Naive thymus-derived CD8-positive, alpha-beta T cell (primary cell): ENCODE data around the gene UST. TPM values are rescaled to one million over a fixed set of nuclear protein-coding genes. Genes with fewer than 3 reads are reported as not detected.

ENCODE experiments used
- ATAC-seq, 2 donors: fragments of 150-1000 bp; cut with Tn5 transposase in 1 of 2; sonication (Bioruptor Pico), chemical (Tn5 transposase) in 1 of 2; 1 replicate in 1 of 2; 2 replicates in 1 of 2; pipeline ENCODE4 v1.10.0; 2021; ENCODE audit warnings: mild to moderate bottlenecking in 2 of 2, moderate library complexity in 2 of 2
- POLR2A ChIA-PET: fragments of 350-600 bp; sonication (Branson Sonifier 250); formaldehyde crosslinking; loops from one replicate; lab custom pipeline; 2021; ENCODE audit warnings: antibody characterized with exemption; lab: Charles Lee
- DNase-seq, 10 donors: peaks; one replicate each; pipeline versions ENCODE4 v3.0.0 to v3.0.0-alpha.2; 2020 to 2022
- H3K27ac Mint-ChIP-seq, 10 donors: one replicate each; pipeline ENCODE4 v1.8.0; 2020 to 2022; ENCODE audit warnings: mild to moderate bottlenecking in 10 of 10, mixed read lengths in 10 of 10, moderate library complexity in 4 of 10, inconsistent platforms in 1 of 10
- H3K27me3 Mint-ChIP-seq, 5 donors: one replicate each; pipeline ENCODE4 v1.8.0; 2021 to 2022; ENCODE audit warnings: mixed read lengths in 5 of 5
- H3K36me3 Mint-ChIP-seq, 3 donors: one replicate each; pipeline ENCODE4 v1.8.0; 2020 to 2022; ENCODE audit warnings: mixed read lengths in 3 of 3, mild to moderate bottlenecking in 2 of 3, inconsistent platforms in 1 of 3
- H3K4me1 Mint-ChIP-seq, 4 donors: one replicate each; pipeline ENCODE4 v1.8.0; 2021 to 2022; ENCODE audit warnings: mixed read lengths in 4 of 4
- H3K4me3 Mint-ChIP-seq, 10 donors: one replicate each; pipeline ENCODE4 v1.8.0; 2020 to 2022; ENCODE audit warnings: mild to moderate bottlenecking in 10 of 10, mixed read lengths in 10 of 10, moderate library complexity in 6 of 10, inconsistent platforms in 1 of 10
- H3K9me3 Mint-ChIP-seq, 9 donors: one replicate each; pipeline ENCODE4 v1.8.0; 2020 to 2022; ENCODE audit warnings: mixed read lengths in 9 of 9, mild to moderate bottlenecking in 3 of 9, inconsistent platforms in 1 of 9, moderate library complexity in 1 of 9
- polyA plus RNA-seq, 3 donors: library from polyadenylated mRNA; unstranded; fragments of 300-500 nt; fragmentation: Illumina TruSeq; gene quantifications; one replicate each; pipeline ENCODE4 v1.2.3, GENCODE V29; 2021
- total RNA-seq, 8 experiments: library from RNA in 2 of 8; stranded (reverse) in 2 of 8; gene quantifications; one replicate each; pipeline ENCODE4 v1.2.3 and lab custom pipeline; 2021 to 2026

The UST gene
- total and polyA plus RNA-seq, 5 experiments from 2014 or later: 0.08 to 1.4 (median 0.47) TPM

DNA sequence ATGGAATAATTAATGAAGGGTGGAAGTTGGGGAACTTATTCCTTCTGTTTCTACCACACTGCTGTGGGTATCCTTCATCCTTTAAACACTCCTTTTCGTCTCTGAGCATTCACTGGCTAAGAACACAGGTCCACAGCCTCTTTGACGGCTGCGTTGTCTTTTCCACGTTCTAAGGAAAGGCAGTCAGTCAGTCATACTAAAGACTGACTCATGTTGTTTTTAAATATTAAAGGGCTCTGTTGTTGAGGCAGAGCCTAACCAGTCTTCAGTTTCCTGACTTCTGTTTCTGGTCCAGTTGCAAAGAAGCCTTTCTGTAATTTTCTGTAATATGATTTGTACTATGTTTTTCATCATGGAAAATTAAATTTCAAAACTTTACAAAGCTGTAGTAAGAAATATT is 48.0 kb downstream of the UST start:
- H3K27ac Mint-ChIP-seq: no peak overlapping the region
- ATAC-seq (no peak), DNase-seq (no peak)
- H3K4me3 Mint-ChIP-seq: no peak overlapping the region
- peaks cover 0 to 13% (median 3%) of the 10 kb centered on the region in 9 donors for H3K9me3 Mint-ChIP-seq
- POLR2A ChIA-PET: no interaction called here
- peaks cover 0 to 4% (median 1%) of the 10 kb centered on the region in 4 donors for H3K4me1 Mint-ChIP-seq
- peaks cover 0 to 5% (median 0%) of the 10 kb centered on the region in 3 donors for H3K36me3 Mint-ChIP-seq
- H3K27me3 Mint-ChIP-seq: peaks cover 2 to 19% (median 9%) of the 10 kb centered on the region in 5 donors

DNA sequence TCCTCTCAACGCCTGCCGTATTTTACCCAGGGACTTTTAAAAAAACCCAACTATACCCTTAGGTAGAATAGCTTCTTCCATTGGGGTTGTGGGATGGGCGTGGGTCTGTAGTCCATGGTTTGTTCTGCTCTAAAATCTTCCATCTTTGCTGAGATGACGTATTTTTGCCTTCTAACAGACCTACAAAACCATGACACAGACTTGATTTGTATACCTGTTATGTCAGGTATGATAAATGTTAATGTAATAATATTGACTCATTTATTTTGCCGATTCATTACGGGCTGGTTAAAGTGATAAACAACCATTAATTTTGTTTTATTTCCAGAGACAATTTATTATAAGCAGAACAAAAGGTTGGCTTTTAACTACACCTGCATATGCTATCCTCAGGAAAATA is 48.7 kb downstream of the UST start:
- POLR2A ChIA-PET: no interaction called here
- Mint-ChIP-seq H3K36me3 (peaks cover 0 to 5% (median 0%) of the 10 kb centered on the region in 3 donors), H3K27me3 (peaks cover 0 to 15% (median 8%) of the 10 kb centered on the region in 5 donors), H3K4me1 (peaks cover 0 to 11% (median 0%) of the 10 kb centered on the region in 4 donors), H3K9me3 (peaks cover 0 to 13% (median 3%) of the 10 kb centered on the region in 9 donors), H3K4me3 (no peak overlapping the region), H3K27ac (no peak overlapping the region)
- no peak for DNase-seq
- no peak for ATAC-seq

DNA sequence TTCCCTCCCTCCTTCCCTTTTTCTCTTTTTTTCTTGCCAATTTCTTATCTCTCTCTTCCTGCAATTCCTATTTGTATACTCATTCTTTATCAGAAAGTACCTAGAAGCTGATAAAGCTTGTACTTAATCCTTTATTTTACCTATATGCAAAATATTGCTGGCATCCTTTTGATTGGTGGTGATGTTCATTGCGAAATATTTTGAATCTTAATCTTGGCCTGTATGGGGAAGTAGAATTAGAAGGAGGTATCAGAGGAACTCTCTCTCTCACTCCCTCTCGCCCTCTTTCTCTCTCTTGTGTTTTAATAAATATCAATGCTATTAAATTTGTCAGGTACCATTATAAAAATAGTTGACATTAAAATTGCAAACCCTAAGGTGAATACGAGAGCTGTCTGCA is 52.8 kb downstream of the UST start:
- Mint-ChIP-seq H3K9me3 (no peaks in the 10 kb centered on the region), H3K4me1 (peaks cover 0 to 14% (median 1%) of the 10 kb centered on the region in 4 donors), H3K36me3 (no peaks in the 10 kb centered on the region), H3K27ac (no peak overlapping the region), H3K27me3 (peaks cover 0 to 19% (median 5%) of the 10 kb centered on the region in 5 donors), H3K4me3 (no peak overlapping the region)
- ATAC-seq (no peak), DNase-seq (no peak)
- POLR2A ChIA-PET: no interaction called here

- no peak overlapping the region for H3K27ac Mint-ChIP-seq
- no peak for ATAC-seq
- H3K4me3 Mint-ChIP-seq: no peak overlapping the region
- H3K36me3 Mint-ChIP-seq: no peaks in the 10 kb centered on the region
- H3K9me3 Mint-ChIP-seq: no peaks in the 10 kb centered on the region
- H3K4me1 Mint-ChIP-seq: peaks cover 0 to 16% (median 1%) of the 10 kb centered on the region in 4 donors
- DNase-seq: no peak
- POLR2A ChIA-PET: interaction anchor here (0.7 to 0.9 kb wide), 2 partner anchors 13 to 40 kb away, joined by 3 to 4 read pairs; no protein-coding TSS in a partner anchor
- H3K27me3 Mint-ChIP-seq: peaks cover 0 to 19% (median 5%) of the 10 kb centered on the region in 5 donors
These were observed 53.7 kb downstream of the UST start for GRCh38 chr6:148800536-148800935.

DNA sequence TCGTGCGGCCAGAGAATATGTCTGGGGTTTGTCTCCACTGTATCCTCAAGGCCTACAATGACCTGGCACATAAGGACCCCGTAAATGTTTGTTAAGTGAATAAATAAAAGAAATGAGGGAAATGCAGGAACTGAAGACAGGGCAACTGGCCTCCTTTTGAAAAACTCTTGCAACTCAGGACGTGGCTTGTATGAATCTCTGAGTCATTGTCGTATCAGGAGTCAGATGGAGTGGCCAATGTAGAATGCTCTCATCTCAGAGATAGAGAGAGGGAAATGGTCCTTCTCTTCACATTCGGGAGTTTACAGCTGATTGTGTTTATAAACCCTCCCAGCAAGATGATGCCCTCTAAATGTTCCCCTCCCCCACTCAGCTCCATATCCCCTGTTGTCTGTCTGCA is 57.1 kb downstream of the UST start:
- Mint-ChIP-seq H3K4me3 (no peak overlapping the region), H3K27ac (no peak overlapping the region), H3K9me3 (no peaks in the 10 kb centered on the region), H3K27me3 (peaks cover 0 to 7% (median 0%) of the 10 kb centered on the region in 5 donors), H3K36me3 (no peaks in the 10 kb centered on the region), H3K4me1 (peaks cover 0 to 23% (median 1%) of the 10 kb centered on the region in 4 donors)
- ATAC-seq (no peak), DNase-seq (no peak)
- POLR2A ChIA-PET: no interaction called here

- H3K4me1 Mint-ChIP-seq: peaks cover 0 to 13% (median 1%) of the 10 kb centered on the region in 4 donors
- no peak for DNase-seq
- POLR2A ChIA-PET: no interaction called here
These were observed 58.9 kb downstream of the UST start for GRCh38 chr6:148805777-148806176.

GRCh38 chr6:148807784-148808183 is 61.0 kb downstream of the UST start:
- DNase-seq: no peak
- H3K9me3 Mint-ChIP-seq: peaks cover 0 to 2% (median 0%) of the 10 kb centered on the region in 9 donors
- peaks cover 0 to 3% (median 0%) of the 10 kb centered on the region in 3 donors for H3K36me3 Mint-ChIP-seq
- H3K27ac Mint-ChIP-seq: peak overlapping the region in 1 of 10 donors; percentile 56
- ATAC-seq: no peak
- peaks cover 0 to 9% (median 1%) of the 10 kb centered on the region in 4 donors for H3K4me1 Mint-ChIP-seq
- H3K4me3 Mint-ChIP-seq: no peak overlapping the region
- POLR2A ChIA-PET: no interaction called here
- peaks cover 0 to 7% (median 0%) of the 10 kb centered on the region in 5 donors for H3K27me3 Mint-ChIP-seq

More at GRCh38 chr6:148805777-148806176, 58.9 kb downstream of the UST start:
- Mint-ChIP-seq H3K4me3 (no peak overlapping the region), H3K36me3 (no peaks in the 10 kb centered on the region), H3K27ac (no peak overlapping the region), H3K9me3 (no peaks in the 10 kb centered on the region), H3K27me3 (peaks cover 0 to 7% (median 0%) of the 10 kb centered on the region in 5 donors)
- ATAC-seq: no peak

DNA sequence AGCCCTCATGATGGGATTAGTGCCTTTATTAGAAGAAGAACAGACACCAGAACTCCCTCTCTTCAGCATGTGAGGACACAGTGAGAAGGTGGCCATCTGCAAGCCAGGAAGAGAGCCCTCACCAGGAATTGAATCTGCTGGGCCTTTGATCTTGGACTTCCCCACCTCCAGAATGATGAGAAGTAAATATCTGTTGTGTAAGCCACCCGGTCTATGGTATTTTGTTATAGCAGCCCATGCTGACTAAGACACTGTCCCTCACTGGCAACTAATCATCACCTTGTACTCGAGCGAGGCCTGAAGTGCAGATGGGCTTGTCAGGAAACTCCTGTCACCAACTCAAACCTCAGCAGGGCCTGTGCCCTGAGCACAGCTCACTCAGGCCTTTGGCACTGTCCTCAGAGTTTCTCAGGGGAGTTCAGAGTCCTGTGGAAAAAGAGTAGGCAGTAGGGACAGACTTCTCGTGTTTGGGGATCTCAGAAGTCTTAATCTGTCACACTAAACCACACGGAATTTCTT is 62.0 kb downstream of the UST start:
- peaks cover 0 to 3% (median 0%) of the 10 kb centered on the region in 3 donors for H3K36me3 Mint-ChIP-seq
- peaks cover 0 to 3% (median 0%) of the 10 kb centered on the region in 5 donors for H3K27me3 Mint-ChIP-seq
- peaks cover 0 to 2% (median 0%) of the 10 kb centered on the region in 9 donors for H3K9me3 Mint-ChIP-seq
- H3K27ac Mint-ChIP-seq: peak overlapping the region in 1 of 10 donors; percentile 20
- H3K4me1 Mint-ChIP-seq: peaks cover 0 to 9% (median 0%) of the 10 kb centered on the region in 4 donors
- no peak overlapping the region for H3K4me3 Mint-ChIP-seq
- ATAC-seq (no peak), DNase-seq (no peak)
- POLR2A ChIA-PET: no interaction called here

DNA sequence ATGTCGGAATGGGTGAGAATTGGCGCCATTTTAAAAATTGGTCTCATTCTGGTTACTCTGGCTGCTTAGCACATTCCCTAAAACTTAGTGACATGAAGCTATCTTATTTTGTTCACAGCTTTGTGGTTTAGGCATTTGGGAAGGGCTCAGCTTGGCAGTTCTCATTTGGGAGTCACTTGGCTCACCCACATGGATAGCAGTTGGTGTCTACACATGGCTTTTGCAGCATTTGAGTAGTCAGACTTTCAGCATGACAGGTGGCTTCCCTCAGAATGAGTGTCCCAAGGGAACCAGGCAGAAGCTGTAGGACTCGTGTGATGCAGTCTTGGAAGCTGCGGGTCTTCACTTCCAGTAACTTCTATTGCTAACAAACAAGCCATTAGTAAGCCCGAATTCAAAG is 64.6 kb downstream of the UST start:
- Mint-ChIP-seq H3K4me3 (no peak overlapping the region), H3K4me1 (peaks cover 0 to 7% (median 0%) of the 10 kb centered on the region in 4 donors), H3K36me3 (peaks cover 0 to 12% (median 7%) of the 10 kb centered on the region in 3 donors), H3K27me3 (peaks cover 0 to 2% (median 0%) of the 10 kb centered on the region in 5 donors), H3K27ac (no peak overlapping the region), H3K9me3 (peaks cover 0 to 16% (median 6%) of the 10 kb centered on the region in 9 donors)
- ATAC-seq (no peak), DNase-seq (no peak)
- POLR2A ChIA-PET: no interaction called here

DNA sequence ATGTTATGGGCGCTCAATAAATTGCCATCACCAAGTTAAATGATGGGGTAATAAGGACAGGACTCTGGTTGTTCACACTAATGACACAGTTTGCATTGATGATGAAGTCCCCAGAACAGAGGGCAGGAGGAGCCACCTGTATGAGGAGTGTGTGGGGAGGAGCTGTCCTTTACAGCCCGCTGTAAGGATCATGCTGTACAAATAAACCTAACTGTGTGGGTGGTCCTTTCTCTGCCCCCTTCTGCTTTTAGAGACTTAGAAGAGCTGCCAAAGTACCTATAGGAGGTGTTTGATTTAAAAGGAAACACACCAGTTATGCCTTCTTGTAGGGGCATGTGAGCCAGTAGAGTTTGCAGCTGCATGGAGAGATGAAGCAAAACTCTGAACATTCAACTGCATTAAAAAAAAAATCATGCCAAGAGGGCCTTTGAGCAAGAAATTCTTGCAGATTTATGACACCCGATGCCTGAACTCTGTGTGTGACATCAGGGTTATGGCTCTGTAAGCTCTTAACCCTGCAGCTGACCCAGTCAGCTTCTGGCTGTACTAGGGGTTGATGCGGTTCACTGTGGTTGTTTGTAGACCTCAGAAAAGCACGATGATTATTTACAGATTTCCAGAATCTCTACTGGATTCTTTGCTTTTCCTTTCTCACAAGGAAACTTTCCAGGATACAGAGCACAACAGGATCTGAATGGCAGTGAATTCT is 67.4 kb downstream of the UST start:
- POLR2A ChIA-PET: no interaction called here
- DNase-seq (no peak), ATAC-seq (no peak)
- Mint-ChIP-seq H3K27ac (no peak overlapping the region), H3K4me1 (peaks cover 0 to 6% (median 0%) of the 10 kb centered on the region in 4 donors), H3K27me3 (peaks cover 0 to 2% (median 0%) of the 10 kb centered on the region in 5 donors), H3K36me3 (peaks cover 0 to 12% (median 7%) of the 10 kb centered on the region in 3 donors), H3K9me3 (peaks cover 0 to 16% (median 6%) of the 10 kb centered on the region in 9 donors), H3K4me3 (no peak overlapping the region)

- POLR2A ChIA-PET: no interaction called here
- DNase-seq (no peak), ATAC-seq (no peak)
- Mint-ChIP-seq H3K4me1 (peaks cover 0 to 6% (median 0%) of the 10 kb centered on the region in 4 donors), H3K36me3 (peaks cover 0 to 12% (median 7%) of the 10 kb centered on the region in 3 donors), H3K4me3 (no peak overlapping the region), H3K27ac (no peak overlapping the region), H3K27me3 (peaks cover 0 to 2% (median 0%) of the 10 kb centered on the region in 5 donors), H3K9me3 (peaks cover 0 to 16% (median 6%) of the 10 kb centered on the region in 9 donors)
These were observed 68.0 kb downstream of the UST start for GRCh38 chr6:148814869-148815268.

- Mint-ChIP-seq H3K4me1 (peaks cover 0 to 6% (median 0%) of the 10 kb centered on the region in 4 donors), H3K27me3 (peaks cover 0 to 2% (median 0%) of the 10 kb centered on the region in 5 donors), H3K36me3 (peaks cover 0 to 12% (median 7%) of the 10 kb centered on the region in 3 donors), H3K27ac (peak overlapping the region in 1 of 10 donors; percentile 49), H3K9me3 (peaks cover 0 to 15% (median 6%) of the 10 kb centered on the region in 9 donors), H3K4me3 (no peak overlapping the region)
- DNase-seq: no peak
- POLR2A ChIA-PET: no interaction called here
- no peak for ATAC-seq
These were observed 69.3 kb downstream of the UST start for GRCh38 chr6:148816117-148816516.

- DNase-seq (no peak), ATAC-seq (no peak)
- POLR2A ChIA-PET: no interaction called here
- Mint-ChIP-seq H3K27me3 (peaks cover 0 to 4% (median 0%) of the 10 kb centered on the region in 5 donors), H3K27ac (no peak overlapping the region), H3K4me3 (no peak overlapping the region), H3K36me3 (peaks cover 0 to 12% (median 4%) of the 10 kb centered on the region in 3 donors), H3K4me1 (peaks cover 0 to 6% (median 1%) of the 10 kb centered on the region in 4 donors), H3K9me3 (peaks cover 0 to 14% (median 6%) of the 10 kb centered on the region in 9 donors)
These were observed 70.9 kb downstream of the UST start for GRCh38 chr6:148817689-148818088.
